ENCODE data around the gene MACROD2.

The MACROD2 gene

DNA sequence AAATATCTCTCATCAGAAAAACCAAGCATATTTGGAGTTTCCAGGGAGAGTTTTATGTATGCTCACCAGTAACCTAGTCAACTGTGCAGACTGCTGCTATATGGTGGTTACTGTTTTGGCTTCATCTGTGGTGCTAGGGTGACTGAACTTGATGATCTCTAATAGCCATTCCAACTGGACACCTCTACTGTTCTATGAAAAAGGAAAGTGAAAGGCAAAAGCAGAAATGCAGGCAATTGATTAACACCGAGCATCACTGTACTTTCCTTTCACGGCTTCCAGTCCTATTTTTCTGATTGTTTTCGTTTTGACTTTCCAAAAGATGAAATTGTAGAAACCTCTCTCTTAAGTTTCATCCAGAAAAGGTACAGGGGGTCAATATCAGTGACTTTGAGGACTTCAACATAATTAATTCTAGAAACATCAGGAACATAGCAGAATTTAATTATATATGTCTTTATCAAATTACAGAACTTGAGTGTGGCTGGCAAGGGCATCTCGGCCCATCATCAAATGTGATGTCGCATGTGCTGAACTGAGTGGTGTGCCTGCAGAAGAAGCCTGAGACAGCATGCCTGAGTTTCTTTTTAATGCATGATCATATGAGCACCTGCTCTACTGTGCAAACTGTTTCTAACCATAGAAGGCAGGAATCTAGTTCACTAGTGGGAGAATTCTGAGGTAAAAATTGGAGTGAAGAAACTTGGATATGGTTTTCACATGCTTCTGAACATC, 806.4 kb downstream of the MACROD2 start:
- Histone ChIP-seq H3K36me3 (replicated peaks) (no peaks in the 10 kb centered on the region), H3K9me3 (no peaks in the 10 kb centered on the region), H3K4me3 (no peak overlapping the region), H3K4me1 (no peaks in the 10 kb centered on the region), H3K27me3 (ENCODE audit: low read depth) (no peaks in the 10 kb centered on the region)
- in situ Hi-C loops (cut with MboI; ENCODE audit: low sequenced_read_pairs): no loop called here
- no peak for DNase-seq (ENCODE audit: low spot score in 2 of 2)

DNA sequence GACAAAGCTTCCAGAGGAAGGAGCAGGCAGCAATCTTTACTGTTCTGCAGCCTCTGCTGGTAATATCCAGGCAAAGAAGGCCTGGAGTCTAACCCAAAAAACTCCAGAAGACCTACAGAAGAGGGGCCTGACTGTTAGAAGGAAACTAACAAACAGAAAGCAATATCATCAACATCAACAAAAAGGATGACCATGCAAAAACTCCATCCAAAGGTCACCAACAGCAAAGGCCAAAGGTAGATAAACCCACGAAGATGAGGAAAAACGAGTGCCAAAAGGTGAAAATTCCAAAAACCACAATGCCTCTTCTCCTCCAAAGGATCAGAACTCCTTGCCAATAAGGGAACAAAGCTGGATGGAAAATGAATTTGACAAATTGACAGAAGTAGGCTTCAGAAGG, 811.9 kb downstream of the MACROD2 start:
- DNase-seq (ENCODE audit: low spot score in 2 of 2): no peak
- Histone ChIP-seq H3K27me3 (ENCODE audit: low read depth) (no peaks in the 10 kb centered on the region), H3K9me3 (no peaks in the 10 kb centered on the region), H3K4me3 (no peak overlapping the region), H3K36me3 (replicated peaks) (no peaks in the 10 kb centered on the region), H3K4me1 (no peaks in the 10 kb centered on the region)
- in situ Hi-C loops (cut with MboI; ENCODE audit: low sequenced_read_pairs): no loop called here

- in situ Hi-C loops (cut with MboI; ENCODE audit: low sequenced_read_pairs): no loop called here
- H3K27me3 ChIP-seq (ENCODE audit: low read depth): no peaks in the 10 kb centered on the region
- H3K36me3 ChIP-seq (replicated peaks): no peaks in the 10 kb centered on the region
- no peaks in the 10 kb centered on the region for H3K4me1 ChIP-seq
- H3K9me3 ChIP-seq: no peaks in the 10 kb centered on the region
- H3K4me3 ChIP-seq: no peak overlapping the region
- no peak for DNase-seq (ENCODE audit: low spot score in 2 of 2)
Measured at GRCh38 chr20:14815340-14815739, 820.0 kb downstream of the MACROD2 start.

GRCh38 chr20:14816471-14816870, 821.2 kb downstream of the MACROD2 start:
- no peaks in the 10 kb centered on the region for H3K36me3 ChIP-seq (replicated peaks)
- H3K27me3 ChIP-seq (ENCODE audit: low read depth): no peaks in the 10 kb centered on the region
- DNase-seq (ENCODE audit: low spot score in 2 of 2): no peak
- in situ Hi-C loops (cut with MboI; ENCODE audit: low sequenced_read_pairs): no loop called here
- no peaks in the 10 kb centered on the region for H3K4me1 ChIP-seq
- H3K4me3 ChIP-seq: no peak overlapping the region
- no peaks in the 10 kb centered on the region for H3K9me3 ChIP-seq

DNA sequence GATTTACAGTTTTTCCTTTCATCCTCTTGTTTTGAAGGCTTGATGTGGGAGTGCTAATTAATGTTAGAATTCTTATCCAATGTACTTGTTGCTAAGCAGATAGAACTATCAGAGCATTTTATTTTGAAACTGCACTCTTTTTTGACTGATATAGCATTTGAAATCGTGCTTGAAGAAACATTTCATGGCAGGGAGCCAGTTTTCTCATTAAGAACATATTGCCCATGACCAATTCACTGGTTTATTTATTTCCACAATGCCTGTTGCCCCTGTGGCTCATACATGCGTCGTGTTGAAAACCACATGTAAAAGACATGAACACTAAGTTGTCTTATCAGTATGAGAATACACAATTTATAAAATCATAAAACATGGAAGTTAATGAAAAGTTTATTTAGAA, 821.8 kb downstream of the MACROD2 start:
- no peak for DNase-seq (ENCODE audit: low spot score in 2 of 2)
- no peaks in the 10 kb centered on the region for H3K36me3 ChIP-seq (replicated peaks)
- H3K9me3 ChIP-seq: no peaks in the 10 kb centered on the region
- no peaks in the 10 kb centered on the region for H3K4me1 ChIP-seq
- no peaks in the 10 kb centered on the region for H3K27me3 ChIP-seq (ENCODE audit: low read depth)
- in situ Hi-C loops (cut with MboI; ENCODE audit: low sequenced_read_pairs): no loop called here
- no peak overlapping the region for H3K4me3 ChIP-seq

- in situ Hi-C loops (cut with MboI; ENCODE audit: low sequenced_read_pairs): no loop called here
- DNase-seq (ENCODE audit: low spot score in 2 of 2): no peak
- Histone ChIP-seq H3K4me3 (no peak overlapping the region), H3K4me1 (no peaks in the 10 kb centered on the region), H3K36me3 (replicated peaks) (no peaks in the 10 kb centered on the region), H3K9me3 (no peaks in the 10 kb centered on the region), H3K27me3 (ENCODE audit: low read depth) (no peaks in the 10 kb centered on the region)
Measured at GRCh38 chr20:14820771-14821170, 825.5 kb downstream of the MACROD2 start.

GRCh38 chr20:14821251-14821650, 825.9 kb downstream of the MACROD2 start:
- Histone ChIP-seq H3K9me3 (no peaks in the 10 kb centered on the region), H3K4me1 (no peaks in the 10 kb centered on the region), H3K27me3 (ENCODE audit: low read depth) (no peaks in the 10 kb centered on the region), H3K36me3 (replicated peaks) (no peaks in the 10 kb centered on the region), H3K4me3 (no peak overlapping the region)
- DNase-seq (ENCODE audit: low spot score in 2 of 2): no peak
- in situ Hi-C loops (cut with MboI; ENCODE audit: low sequenced_read_pairs): no loop called here

GRCh38 chr20:14824996-14825395, 829.7 kb downstream of the MACROD2 start:
- H3K36me3 ChIP-seq (replicated peaks): no peaks in the 10 kb centered on the region
- H3K9me3 ChIP-seq: no peaks in the 10 kb centered on the region
- H3K27me3 ChIP-seq (ENCODE audit: low read depth): no peaks in the 10 kb centered on the region
- no peak for DNase-seq (ENCODE audit: low spot score in 2 of 2)
- in situ Hi-C loops (cut with MboI; ENCODE audit: low sequenced_read_pairs): no loop called here
- no peaks in the 10 kb centered on the region for H3K4me1 ChIP-seq
- no peak overlapping the region for H3K4me3 ChIP-seq

DNA sequence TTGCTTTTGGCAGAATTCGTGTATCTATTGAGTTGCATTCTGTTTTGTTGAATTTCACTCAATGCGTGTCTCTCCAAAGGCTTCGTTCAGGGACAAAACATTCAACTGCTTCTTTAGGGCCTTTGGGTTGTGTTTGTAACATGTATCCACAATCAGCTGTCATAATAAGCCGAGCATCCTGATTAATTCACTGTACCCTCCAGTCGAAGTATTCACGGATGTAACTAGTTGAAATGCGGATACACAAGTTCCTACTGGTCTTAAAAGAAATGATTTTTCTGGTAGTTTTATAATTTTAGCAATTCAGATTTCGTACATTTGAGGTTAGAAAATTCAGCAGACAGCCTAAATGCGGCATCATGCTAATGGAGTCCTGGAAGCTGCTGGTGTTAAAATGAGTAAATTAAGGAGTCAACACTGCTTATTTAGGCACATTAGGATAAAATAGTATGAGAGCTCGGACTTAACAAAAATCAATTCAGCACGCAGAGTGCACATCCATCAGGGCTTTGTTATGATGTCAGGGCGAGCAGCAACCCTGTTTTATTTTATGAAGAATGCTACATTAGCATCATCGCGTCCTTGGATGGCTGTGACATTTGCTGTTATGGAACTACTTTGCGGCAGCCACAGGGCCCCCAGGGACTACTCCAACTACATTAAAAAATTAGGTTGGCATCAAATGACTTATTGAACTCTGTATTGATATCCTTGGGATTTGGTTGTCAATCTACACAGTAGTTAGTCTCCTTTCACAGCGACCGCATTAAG, 831.4 kb downstream of the MACROD2 start:
- H3K9me3 ChIP-seq: no peaks in the 10 kb centered on the region
- H3K4me1 ChIP-seq: no peaks in the 10 kb centered on the region
- no peak for DNase-seq (ENCODE audit: low spot score in 2 of 2)
- H3K36me3 ChIP-seq (replicated peaks): no peaks in the 10 kb centered on the region
- H3K4me3 ChIP-seq: no peak overlapping the region
- no peaks in the 10 kb centered on the region for H3K27me3 ChIP-seq (ENCODE audit: low read depth)
- in situ Hi-C loops (cut with MboI; ENCODE audit: low sequenced_read_pairs): no loop called here

DNA sequence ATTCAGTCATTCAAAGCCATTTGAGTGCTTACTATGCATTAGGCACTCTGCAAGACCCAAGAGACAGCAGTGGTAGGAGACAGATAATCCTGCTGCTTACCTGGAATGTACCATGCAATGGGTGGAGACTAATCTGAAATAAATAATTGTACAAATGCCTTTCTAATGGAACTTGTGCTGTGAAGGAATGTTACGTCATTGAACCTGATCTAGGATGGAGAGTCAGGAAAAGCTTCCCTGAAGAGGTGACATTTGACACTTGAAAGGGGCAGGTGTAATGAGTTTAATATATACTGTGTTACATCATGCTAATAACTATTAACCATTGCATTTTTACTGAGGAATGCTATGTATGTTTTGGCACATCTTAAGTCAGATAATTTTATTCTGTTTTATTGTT, 833.1 kb downstream of the MACROD2 start:
- H3K27me3 ChIP-seq (ENCODE audit: low read depth): no peaks in the 10 kb centered on the region
- no peak for DNase-seq (ENCODE audit: low spot score in 2 of 2)
- in situ Hi-C loops (cut with MboI; ENCODE audit: low sequenced_read_pairs): no loop called here

GRCh38 chr20:14829906-14830305, 834.6 kb downstream of the MACROD2 start:
- DNase-seq (ENCODE audit: low spot score in 2 of 2): no peak

More for the DNA sequence above, 833.1 kb downstream of the MACROD2 start:
- no peaks in the 10 kb centered on the region for H3K36me3 ChIP-seq (replicated peaks)
- no peaks in the 10 kb centered on the region for H3K4me1 ChIP-seq
- no peak overlapping the region for H3K4me3 ChIP-seq
- no peaks in the 10 kb centered on the region for H3K9me3 ChIP-seq

GRCh38 chr20:14830466-14830865, 835.1 kb downstream of the MACROD2 start:
- Histone ChIP-seq H3K36me3 (replicated peaks) (no peaks in the 10 kb centered on the region), H3K4me3 (no peak overlapping the region), H3K9me3 (no peaks in the 10 kb centered on the region), H3K27me3 (ENCODE audit: low read depth) (no peaks in the 10 kb centered on the region; the same call in 1 of the 2 replicates), H3K4me1 (no peaks in the 10 kb centered on the region)
- DNase-seq (ENCODE audit: low spot score in 2 of 2): no peak
- in situ Hi-C loops (cut with MboI; ENCODE audit: low sequenced_read_pairs): no loop called here

More at GRCh38 chr20:14829906-14830305, 834.6 kb downstream of the MACROD2 start:
- Histone ChIP-seq H3K4me3 (no peak overlapping the region), H3K36me3 (replicated peaks) (no peaks in the 10 kb centered on the region), H3K27me3 (ENCODE audit: low read depth) (no peaks in the 10 kb centered on the region; the same call in 1 of the 2 replicates), H3K9me3 (no peaks in the 10 kb centered on the region), H3K4me1 (no peaks in the 10 kb centered on the region)
- in situ Hi-C loops (cut with MboI; ENCODE audit: low sequenced_read_pairs): no loop called here

DNA sequence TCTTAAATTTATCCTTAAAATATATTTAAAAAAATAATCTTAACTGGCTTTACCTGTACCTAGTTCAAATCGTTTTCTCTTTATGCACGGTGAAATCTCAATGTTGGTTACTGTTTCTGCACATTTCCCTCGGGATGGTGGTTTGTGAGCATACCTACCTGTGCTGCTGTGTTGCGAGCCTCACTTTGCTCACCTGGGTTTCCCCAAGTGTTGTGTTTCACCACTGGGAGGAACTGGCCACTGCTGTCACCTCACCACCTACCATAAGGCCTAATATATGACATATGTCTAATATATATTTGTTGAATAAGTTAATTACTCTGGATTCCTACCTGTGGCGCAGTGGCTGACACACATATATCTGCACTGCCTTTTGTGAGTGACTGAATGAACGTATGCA, 835.6 kb downstream of the MACROD2 start:
- H3K27me3 ChIP-seq (ENCODE audit: low read depth): no peaks in the 10 kb centered on the region; the same call in 1 of the 2 replicates
- DNase-seq (ENCODE audit: low spot score in 2 of 2): no peak
- no peaks in the 10 kb centered on the region for H3K4me1 ChIP-seq
- no peaks in the 10 kb centered on the region for H3K36me3 ChIP-seq (replicated peaks)
- in situ Hi-C loops (cut with MboI; ENCODE audit: low sequenced_read_pairs): no loop called here
- H3K9me3 ChIP-seq: no peaks in the 10 kb centered on the region
- H3K4me3 ChIP-seq: no peak overlapping the region

DNA sequence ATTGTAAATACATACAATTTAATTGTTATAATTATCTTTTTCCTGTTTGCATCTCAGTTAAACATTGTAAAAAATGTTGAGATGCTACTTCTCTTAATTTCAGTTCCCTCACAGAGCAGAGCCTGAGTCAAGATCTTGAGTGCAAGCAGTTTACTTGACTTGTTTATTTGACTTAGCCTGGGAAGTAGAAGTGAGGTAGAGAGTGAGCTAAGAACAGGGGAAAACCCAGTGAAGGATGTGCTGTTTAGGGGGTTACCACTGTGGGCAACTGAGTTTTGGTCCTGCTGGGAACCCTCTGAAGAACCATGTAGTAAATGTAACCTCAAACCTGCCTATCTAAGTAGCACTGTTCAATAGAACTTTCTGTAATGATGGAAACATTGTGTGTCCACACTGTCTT, 837.3 kb downstream of the MACROD2 start:
- no peaks in the 10 kb centered on the region; the same call in none of the 2 replicates for H3K27me3 ChIP-seq (ENCODE audit: low read depth)
- no peaks in the 10 kb centered on the region for H3K4me1 ChIP-seq
- no peaks in the 10 kb centered on the region for H3K36me3 ChIP-seq (replicated peaks)
- H3K9me3 ChIP-seq: no peaks in the 10 kb centered on the region
- H3K4me3 ChIP-seq: no peak overlapping the region
- DNase-seq (ENCODE audit: low spot score in 2 of 2): no peak
- in situ Hi-C loops (cut with MboI; ENCODE audit: low sequenced_read_pairs): no loop called here

Measured in HAP-1 (cell line).